ENCODE measurements around the gene BAG1. TPM values are rescaled to one million over a fixed set of nuclear protein-coding genes. Genes with fewer than 3 reads are reported as not detected.

The BAG1 gene
- total RNA-seq, 4 donors from 2014 or later = 81.5 to 244 (median 158) TPM

DNA sequence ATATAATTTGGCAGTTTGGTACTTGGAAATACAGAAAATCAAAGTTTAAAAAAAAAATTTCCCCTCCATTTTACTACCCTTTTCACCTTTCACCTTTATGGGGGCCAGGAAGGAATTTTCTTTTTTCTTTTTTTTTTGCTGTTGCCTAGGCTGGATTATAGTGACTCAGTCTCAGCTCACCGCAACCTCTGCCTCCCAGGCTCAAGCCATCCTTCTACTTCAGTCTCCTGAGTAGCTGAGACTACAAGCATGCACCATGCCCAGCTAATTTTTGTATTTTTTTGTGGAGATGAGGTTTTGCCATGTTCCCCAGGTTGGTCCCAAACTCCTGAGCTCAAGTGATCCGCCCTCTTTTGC, 9.4 kb upstream of the BAG1 start:
- DNase-seq (no peak), ATAC-seq (no peak)
- H3K4me1 ChIP-seq = peaks cover 0 to 2% of the 10 kb centered on the region in 2 donors
- in situ Hi-C loops (cut with MboI; ENCODE audit: low sequenced_read_pairs in 4 of 4) (no loop called here), intact Hi-C loops (cut with DNase I; ENCODE audit: low total_unique reads) (no loop called here)
- no peaks in the 10 kb centered on the region for H3K27me3 ChIP-seq
- H3K36me3 ChIP-seq = peaks cover 5 to 92% of the 10 kb centered on the region in 2 donors
- no peaks in the 10 kb centered on the region for H3K9me3 ChIP-seq
- TF ChIP-seq, protein P1, sequence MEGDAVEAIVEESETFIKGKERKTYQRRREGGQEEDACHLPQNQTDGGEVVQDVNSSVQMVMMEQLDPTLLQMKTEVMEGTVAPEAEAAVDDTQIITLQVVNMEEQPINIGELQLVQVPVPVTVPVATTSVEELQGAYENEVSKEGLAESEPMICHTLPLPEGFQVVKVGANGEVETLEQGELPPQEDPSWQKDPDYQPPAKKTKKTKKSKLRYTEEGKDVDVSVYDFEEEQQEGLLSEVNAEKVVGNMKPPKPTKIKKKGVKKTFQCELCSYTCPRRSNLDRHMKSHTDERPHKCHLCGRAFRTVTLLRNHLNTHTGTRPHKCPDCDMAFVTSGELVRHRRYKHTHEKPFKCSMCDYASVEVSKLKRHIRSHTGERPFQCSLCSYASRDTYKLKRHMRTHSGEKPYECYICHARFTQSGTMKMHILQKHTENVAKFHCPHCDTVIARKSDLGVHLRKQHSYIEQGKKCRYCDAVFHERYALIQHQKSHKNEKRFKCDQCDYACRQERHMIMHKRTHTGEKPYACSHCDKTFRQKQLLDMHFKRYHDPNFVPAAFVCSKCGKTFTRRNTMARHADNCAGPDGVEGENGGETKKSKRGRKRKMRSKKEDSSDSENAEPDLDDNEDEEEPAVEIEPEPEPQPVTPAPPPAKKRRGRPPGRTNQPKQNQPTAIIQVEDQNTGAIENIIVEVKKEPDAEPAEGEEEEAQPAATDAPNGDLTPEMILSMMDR (IDR thresholded peaks at IDR 0.05 in 4 of 5, conservative IDR thresholded peaks at IDR 0.05 in 1 of 5) = no peak
- TF ChIP-seq POLR2A (IDR thresholded peaks at IDR 0.05) = no peak
- no peak overlapping the region for H3K4me3 ChIP-seq
- no peak overlapping the region for H3K27ac ChIP-seq

DNA sequence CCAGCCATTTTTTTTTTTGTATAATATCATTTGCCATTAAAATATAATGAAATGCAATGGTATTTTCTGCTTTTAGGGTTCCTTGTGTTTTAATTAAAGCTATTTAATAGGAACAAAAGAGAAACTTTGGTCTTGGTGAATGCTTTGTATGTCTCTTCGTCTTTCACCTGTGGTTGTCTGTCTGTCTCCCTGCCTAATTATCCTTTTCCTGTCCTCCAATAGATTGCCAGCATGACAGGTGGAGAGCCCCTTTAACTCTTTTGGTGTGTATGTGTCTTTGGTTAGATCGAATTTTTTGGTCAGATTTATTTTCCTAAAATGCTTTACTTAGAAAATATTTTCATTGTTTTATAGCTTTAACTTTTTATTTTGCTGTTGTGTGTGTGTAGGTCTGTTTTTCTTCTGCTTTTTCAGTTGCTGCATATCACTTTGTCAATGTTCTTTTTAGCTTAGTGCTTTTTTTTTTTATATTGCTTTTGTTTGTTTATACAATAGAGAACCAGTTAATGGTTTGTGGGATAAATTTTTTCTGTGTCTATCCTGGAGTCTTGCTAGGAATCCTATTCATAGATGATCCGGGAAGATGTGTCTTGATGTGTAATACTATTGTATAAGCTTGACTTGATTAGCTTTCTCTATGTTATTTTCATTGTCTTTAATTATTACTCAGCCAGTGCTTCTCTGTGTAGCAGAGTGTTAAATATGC, 8.9 kb upstream of the BAG1 start:
- in situ Hi-C loops (cut with MboI; ENCODE audit: low sequenced_read_pairs in 4 of 4) = no loop called here
- Histone ChIP-seq H3K9me3 (no peaks in the 10 kb centered on the region), H3K4me1 (peaks cover 0 to 2% of the 10 kb centered on the region in 2 donors), H3K4me3 (no peak overlapping the region), H3K27ac (no peak overlapping the region), H3K36me3 (peaks cover 5 to 92% of the 10 kb centered on the region in 2 donors), H3K27me3 (no peaks in the 10 kb centered on the region)
- ATAC-seq = no peak
- DNase-seq = no peak
- intact Hi-C loops (cut with DNase I; ENCODE audit: low total_unique reads) = no loop called here
- no peak for TF ChIP-seq POLR2A (IDR thresholded peaks at IDR 0.05)
- TF ChIP-seq, protein P1 (IDR thresholded peaks at IDR 0.05 in 4 of 5, conservative IDR thresholded peaks at IDR 0.05 in 1 of 5) = no peak

DNA sequence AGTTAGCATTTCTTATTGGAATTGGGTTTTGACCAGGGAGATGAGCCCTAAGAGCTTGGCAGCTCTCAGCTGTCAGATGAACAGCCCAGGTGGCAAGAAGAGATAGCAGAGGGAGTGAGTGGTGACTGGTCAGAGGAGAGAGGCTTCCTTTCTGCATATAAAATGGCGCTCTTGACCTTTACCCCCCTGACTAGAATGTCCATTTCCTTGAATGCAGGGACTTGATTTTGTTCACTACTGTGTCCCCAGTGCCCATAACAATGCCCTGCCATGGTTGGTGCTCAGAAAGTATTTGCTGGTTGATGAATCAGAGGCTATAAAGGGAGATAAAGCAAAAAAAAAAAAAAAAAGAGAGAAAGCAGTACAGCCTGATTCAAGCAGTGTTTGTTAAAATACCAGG, 7.6 kb upstream of the BAG1 start:
- Histone ChIP-seq H3K27me3 (no peaks in the 10 kb centered on the region), H3K27ac (no peak overlapping the region), H3K4me1 (peaks cover 0 to 2% of the 10 kb centered on the region in 2 donors), H3K4me3 (no peak overlapping the region), H3K36me3 (peaks cover 5 to 90% of the 10 kb centered on the region in 2 donors), H3K9me3 (no peaks in the 10 kb centered on the region)
- DNase-seq (no peak), ATAC-seq (no peak)
- TF ChIP-seq POLR2A (IDR thresholded peaks at IDR 0.05) = no peak
- TF ChIP-seq, protein P1 (IDR thresholded peaks at IDR 0.05 in 4 of 5, conservative IDR thresholded peaks at IDR 0.05 in 1 of 5) = no peak
- in situ Hi-C loops (cut with MboI; ENCODE audit: low sequenced_read_pairs in 4 of 4) = no loop called here
- intact Hi-C loops (cut with DNase I; ENCODE audit: low total_unique reads) = no loop called here

DNA sequence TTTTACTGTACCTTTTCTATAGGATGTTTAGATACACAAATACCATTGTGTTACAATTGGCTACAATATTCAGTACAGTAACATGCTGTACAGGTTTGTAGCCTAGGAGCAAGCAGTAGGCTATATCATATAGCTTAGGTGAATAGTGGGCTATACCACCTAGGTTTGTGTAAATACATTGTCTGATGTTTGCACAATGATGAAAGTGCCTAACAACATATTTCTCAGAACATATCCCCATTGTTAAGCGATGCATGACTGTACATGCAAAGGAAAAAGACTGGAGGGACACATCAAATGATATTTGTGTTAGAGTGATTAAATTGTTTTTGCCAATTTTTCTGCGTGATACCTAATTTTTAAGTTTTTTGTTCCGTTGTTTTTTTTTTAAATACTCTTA, 5.6 kb upstream of the BAG1 start:
- H3K27ac ChIP-seq = no peak overlapping the region
- H3K9me3 ChIP-seq = no peaks in the 10 kb centered on the region
- in situ Hi-C loops (cut with MboI; ENCODE audit: low sequenced_read_pairs in 4 of 4) (no loop called here), intact Hi-C loops (cut with DNase I; ENCODE audit: low total_unique reads) (no loop called here)
- H3K27me3 ChIP-seq = no peaks in the 10 kb centered on the region
- ATAC-seq (no peak), DNase-seq (no peak)
- H3K36me3 ChIP-seq = peaks cover 0 to 72% of the 10 kb centered on the region in 2 donors
- peaks cover 7 to 11% of the 10 kb centered on the region in 2 donors for H3K4me1 ChIP-seq
- no peak for TF ChIP-seq POLR2A (IDR thresholded peaks at IDR 0.05)
- TF ChIP-seq, protein P1 (IDR thresholded peaks at IDR 0.05 in 4 of 5, conservative IDR thresholded peaks at IDR 0.05 in 1 of 5) = no peak
- H3K4me3 ChIP-seq = no peak overlapping the region

Data from gastrocnemius medialis (tissue), 4 donors.